Activated CD4-positive, alpha-beta T cell treated with anti-CD3 and anti-CD28 coated beads for 4 hours (primary cell): Measurements from ENCODE around the gene CBX6.
A peak's percentile ranks its signal among the peaks of the same experiment; 100 is the strongest.
"Not testable (repeated sequence)": the region's sequence is repeated elsewhere in the genome, so short reads cannot be mapped to it uniquely, and the experiment has no call there.

ENCODE experiments used
- DNase-seq, 2 donors: peaks; one replicate each; pipeline ENCODE4 v3.0.0-alpha.2; 2020

The CBX6 gene

GRCh38 chr22:38859581-38860282 is 12.3 kb downstream of the CBX6 start:
- DNase-seq, result no peak

DNA sequence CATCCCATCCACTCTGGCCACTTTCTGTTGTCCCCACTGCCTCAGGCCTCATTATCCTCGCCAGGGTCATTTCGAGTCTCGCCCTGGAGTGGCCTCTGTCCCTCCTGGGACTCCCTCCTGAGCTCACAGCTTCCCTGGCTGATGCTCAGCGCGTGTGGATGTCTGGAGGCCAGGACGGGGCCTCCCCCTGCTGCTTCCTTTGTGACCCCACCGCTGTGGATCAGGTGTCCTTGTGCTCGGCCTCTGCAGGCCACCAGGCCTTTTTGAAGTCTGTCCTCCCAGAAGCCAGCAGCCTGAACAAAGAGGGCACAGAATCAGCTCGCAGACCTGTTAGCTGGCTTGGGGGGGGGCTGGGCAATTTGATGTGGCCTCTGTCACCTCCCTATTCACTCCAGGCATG is 13.5 kb downstream of the CBX6 start:
- no peak for DNase-seq

GRCh38 chr22:38854476-38854875 is 17.5 kb downstream of the CBX6 start:
- DNase-seq, result not testable (repeated sequence)

- not testable (repeated sequence) for DNase-seq
Measured at GRCh38 chr22:38853883-38854282, 18.1 kb downstream of the CBX6 start.

- no peak for DNase-seq
Measured at GRCh38 chr22:38853196-38853651, 18.8 kb downstream of the CBX6 start.

- DNase-seq, result no peak
Measured at GRCh38 chr22:38852522-38852921, 19.5 kb downstream of the CBX6 start.

DNA sequence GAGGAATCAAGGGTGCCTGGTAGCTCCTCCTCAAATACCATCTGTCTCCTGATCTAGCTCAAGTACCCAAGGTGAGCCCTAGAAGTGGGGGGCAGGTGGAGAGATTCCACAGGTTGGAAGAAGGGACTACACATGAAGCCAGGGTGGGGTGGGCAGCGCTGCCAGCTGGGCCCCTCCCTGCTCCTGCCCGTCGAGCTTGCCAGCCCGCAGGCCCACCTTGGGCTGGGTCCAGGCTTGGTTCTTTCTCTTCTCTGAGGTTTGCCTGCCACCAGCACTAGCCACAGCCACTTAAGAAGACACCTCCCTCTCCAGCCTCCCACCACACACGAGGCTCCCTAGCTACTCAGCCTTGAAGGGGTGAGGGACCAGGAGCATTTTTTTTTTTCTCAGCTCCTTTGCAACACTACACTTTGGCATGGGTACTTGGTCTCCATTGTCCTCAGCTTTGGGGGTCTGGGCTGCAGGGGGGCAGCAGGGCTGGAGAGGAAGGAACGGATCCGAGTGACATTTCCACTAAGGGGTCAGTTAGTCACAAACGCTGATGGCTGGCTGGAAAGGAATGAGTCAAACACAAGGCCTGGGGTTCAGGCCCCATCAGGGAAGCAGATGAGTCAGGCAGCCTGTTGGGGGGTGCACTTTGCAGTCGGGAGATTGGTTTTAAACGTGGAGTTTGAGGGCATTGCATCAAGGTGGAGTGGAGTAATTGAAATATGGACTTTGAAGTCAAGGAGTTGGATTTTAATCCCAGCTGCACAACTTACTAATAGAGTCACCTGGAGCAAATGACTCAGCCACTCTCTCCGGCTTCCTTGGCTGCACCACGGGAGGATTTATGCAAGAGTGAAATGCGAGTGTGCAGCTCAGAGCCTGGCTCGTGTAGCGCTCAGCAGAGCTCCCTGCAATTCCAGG is 20.8 kb downstream of the CBX6 start:
- DNase-seq, result no peak

GRCh38 chr22:38850399-38850798 is 21.6 kb downstream of the CBX6 start:
- no peak for DNase-seq

GRCh38 chr22:38849811-38850210 is 22.2 kb downstream of the CBX6 start:
- no peak for DNase-seq

DNA sequence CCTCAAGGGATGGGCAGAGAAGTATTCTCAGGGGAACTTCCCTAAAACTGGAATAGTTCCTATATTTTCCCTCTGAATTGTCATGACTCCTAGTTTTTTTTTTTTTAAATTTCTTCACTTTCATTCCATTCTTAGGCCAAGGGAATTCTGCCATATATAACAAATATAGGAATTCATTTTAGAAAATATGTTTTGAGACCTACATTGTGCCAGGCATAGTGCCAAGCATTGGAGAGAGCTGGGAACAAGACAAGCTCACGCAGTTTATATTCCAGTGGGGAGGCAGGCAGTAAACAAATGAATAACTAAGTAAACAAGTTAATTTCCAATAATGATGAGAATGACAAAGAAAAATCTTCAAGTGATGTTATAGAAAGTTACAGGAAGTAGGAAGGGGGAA is 25.6 kb downstream of the CBX6 start:
- DNase-seq, result no peak

DNA sequence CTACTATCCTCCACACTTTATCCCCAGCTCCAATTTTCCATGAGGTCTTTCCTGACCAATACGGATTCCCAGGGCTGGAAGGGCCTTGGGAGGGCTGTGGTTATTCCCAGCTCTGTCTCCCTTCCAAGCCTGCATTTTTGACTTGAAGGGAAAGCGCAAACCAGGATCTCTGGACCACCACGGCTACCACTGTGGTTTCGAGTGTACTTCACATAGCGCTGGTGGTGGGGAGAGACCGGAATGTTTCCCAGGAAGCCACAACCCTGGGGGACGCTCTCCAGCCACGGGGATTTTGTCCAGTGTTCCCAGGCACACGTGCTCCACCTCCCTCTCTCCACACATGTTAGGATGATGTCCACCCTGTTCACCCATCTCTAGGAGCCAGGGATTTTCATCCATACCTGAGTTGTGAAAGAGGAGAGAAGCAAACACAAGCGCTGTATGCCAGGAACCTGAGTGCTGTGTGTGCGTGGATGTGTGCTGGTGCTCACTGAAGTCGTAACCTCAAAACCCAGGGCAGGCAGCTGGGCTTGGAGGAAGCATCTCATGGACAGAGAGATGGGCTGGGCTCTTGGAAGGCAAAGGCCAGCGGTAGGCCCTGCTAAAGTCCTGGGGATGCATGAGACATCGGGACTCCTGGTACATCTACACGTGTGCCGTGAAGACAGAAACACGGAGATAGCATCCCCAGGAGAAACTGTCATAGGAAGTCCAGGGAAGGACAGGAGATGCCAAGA is 26.8 kb downstream of the CBX6 start:
- no peak for DNase-seq

DNA sequence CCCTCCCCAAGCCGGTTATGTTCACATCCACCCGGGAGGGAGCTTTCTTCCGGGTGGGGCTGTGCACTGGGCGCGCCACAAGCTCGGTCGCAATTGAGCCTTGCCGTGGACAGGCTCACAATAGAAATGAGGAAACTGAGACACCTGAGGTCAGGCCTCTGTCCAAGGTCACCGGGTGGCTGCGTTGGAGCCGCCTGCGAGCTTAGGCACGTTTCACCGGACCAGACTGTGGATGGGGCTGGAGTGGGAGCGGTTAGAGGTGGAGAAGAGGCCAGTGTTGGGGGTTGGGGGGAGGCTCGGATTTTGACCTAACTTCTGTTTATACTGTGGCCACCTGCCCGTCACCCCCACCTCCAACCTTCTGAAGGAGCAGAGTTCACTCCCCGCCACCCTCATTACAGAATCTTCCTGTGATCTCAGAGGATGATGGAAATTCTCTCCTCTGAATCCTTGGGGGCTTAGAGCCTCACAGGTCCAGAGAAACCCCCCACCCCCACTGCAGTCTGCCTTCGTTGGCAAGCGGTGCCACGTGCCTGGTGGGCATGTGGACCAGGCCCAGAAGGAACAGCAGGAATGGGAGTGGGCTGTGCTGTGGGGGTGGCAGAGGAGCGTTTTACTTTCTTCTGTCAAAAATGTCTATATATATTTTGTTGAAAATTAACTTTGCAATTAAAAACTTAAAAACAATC is 27.6 kb downstream of the CBX6 start:
- no peak for DNase-seq

DNA sequence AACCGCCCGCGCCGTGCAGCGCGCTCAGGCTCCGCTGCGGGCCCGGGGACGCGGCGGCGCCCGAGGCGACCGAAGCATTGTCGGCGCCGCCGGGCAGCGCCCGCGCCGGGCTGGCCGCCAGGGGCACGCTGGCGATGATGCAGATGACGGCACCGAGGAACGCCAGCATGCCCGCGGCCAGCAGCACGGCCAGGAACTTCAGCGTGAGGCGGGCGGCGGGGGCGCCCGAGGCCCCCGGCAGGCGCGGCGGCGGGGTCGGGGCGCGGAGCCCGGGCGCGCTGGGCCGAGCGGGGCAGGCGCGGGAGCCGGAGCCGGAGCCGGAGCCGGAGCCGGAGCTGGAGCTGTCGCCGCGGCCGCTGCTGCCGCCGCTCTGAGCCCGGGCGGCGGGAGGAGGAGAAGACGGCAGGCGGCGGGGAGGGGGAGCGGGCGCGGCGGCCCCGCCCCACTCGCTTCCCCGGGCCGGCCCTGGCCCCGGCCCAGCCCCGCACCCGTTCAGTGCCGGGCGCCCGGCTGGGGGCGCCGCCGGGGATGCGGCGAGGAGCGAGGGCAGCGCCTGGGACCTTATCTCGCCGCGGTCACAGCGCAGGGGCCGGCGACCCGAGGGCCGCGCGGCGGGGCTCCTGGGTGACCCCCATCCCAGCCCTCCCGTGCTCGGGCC is 28.2 kb downstream of the CBX6 start, which contains the start of gene NPTXR:
Gene NPTXR, minus strand, starts transcription at position 372 of the 658 bp plus-strand sequence.
- DNase-seq, result peak; percentile 37 to 43

DNA sequence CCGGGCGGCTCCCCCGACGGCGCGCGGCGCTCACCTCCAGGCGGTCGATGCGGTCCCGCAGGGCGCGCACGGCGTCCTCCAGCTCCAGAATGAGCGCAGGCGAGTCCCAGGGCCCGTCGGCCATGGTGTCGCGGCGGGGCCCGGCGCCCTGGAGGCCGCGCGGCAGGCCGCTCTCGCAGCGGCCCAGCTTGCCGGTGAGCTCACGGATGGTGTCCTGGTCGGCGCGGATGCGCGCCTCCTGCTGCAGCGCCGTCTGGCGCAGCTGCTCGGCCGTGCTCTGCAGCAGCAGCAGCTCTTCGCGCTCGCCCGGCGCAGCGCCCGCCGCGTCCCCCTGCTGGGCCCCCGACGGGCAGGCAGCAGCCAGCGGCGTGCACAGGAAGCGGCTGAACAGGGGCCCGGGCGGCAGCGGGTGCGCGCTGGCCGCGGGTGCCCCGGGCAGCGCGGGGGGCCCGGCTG is 28.8 kb downstream of the CBX6 start:
- peak; percentile 25 to 40 for DNase-seq

GRCh38 chr22:38842512-38843200 is 29.4 kb downstream of the CBX6 start:
- no peak for DNase-seq

DNA sequence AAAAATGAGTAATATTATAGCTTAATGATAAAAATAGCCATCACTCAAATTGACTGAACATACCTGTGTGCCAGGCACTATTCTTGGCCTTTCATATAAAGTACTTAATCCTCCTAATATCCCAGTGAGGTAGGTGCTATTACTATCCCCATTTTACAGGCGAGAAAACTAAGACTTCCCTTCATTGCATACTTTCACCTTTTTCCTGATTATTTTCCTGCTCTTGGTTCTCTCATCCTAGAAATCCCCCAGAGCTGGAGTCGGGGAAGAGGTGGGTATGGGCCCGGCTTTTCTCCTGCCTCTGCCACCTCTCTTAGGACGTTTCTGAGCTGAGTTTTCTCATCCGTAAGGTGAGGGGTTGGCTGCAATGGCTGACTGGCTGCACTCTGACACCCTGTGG is 30.4 kb downstream of the CBX6 start:
- no peak for DNase-seq

DNA sequence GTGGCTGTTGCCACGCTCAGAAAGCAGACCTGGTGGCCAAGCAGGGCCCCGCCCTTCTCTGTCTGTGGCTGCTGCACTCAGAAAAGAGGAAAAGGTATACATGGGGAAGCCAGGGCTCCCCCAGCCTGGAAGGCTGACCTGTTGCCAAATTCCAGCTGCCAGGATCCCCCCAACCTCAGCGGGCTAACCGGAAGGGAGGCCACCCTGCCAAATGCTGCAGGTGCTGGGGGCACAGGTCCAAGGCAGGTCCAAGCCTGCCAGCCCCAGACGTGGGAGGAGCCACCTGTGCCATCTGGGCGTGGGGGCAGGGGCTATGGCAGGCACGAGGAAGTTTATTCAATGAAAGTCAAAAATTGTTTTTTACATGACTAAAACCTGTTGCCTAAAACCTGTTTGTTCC is 30.8 kb downstream of the CBX6 start:
- DNase-seq, result no peak

DNA sequence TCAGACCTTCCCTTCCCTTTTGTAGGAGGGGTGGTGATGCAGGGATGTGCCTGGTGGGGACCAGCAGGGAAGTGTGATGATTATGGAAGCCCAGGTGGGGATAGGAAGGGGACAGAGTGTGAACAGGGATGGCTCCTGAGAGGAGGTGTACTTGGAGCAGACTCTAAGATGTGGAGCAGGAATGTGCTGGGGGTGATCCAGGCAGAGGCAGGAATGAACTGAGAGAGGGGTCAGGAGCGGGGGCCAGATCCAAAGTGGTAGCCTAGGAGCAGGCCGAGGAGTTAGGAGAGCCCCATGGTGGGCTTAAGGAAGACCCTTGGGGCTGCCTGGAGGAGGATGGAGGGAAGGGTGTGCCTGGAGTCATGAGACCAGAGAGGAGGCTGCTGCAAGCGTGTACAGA is 31.9 kb downstream of the CBX6 start:
- DNase-seq, result no peak

- no peak for DNase-seq
Measured at GRCh38 chr22:38839686-38840085, 32.3 kb downstream of the CBX6 start.

DNA sequence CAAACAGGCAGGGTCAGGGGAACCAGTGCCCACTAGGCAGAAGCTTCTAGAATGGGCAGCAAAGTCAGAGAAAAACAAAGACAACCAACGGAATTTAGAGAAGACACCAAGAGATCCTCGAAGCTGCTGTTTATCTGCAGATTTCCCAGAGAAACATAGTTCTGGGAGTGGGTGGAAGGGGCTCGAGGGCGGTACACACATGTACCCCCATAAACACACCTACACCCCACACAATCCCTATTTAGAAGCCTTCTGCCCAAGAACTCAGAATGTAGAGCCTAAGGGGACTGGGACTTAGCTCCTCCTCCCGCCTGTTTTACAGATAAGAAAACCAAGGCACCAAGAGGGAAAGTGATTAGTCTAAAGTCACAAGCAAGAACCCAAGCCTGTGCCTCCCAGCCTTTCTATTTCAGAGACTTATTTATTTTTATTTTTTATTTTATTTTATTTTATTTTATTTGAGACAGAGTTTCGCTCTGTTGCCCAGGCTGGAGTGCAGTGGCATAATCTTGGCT is 34.5 kb downstream of the CBX6 start:
- DNase-seq, result no peak

DNA sequence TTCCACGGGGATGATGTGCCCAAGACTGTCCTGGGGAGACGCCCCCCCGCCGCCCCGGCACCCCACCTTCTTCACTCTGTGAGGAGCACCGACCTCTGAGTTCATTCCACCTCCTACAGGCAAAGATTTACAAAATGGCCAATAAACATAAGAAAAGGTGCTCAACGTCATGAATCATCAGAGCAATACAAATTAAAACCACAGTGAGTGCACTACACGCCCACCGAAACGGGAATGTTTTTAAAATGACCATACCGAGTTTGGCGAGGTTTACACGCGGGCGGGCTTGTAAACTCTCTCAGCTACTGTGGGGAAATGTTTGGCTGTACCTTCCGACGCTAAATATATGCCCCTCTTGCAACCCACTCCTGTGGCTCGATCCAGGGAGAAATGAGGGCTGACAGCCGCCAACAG is 36.1 kb downstream of the CBX6 start:
- DNase-seq, result no peak
